ENCODE results near the gene CBARP.
A peak's percentile ranks its signal among the peaks of the same experiment; 100 is the strongest.
"Not testable (repeated sequence)": the region's sequence is repeated elsewhere in the genome, so short reads cannot be mapped to it uniquely, and the experiment has no call there.

The CBARP gene

GRCh38 chr19:1205114-1206099, 32.4 kb downstream of the CBARP start, which contains the start of gene STK11:
Gene STK11 (plus strand): TSS chr19:1205778. CDS start chr19:1206914, 1,136 bp downstream.
- H3K4me3 Mint-ChIP-seq: peak within 1 kb of the TSS; percentile 93
- H3K36me3 Mint-ChIP-seq (ENCODE audit: low read depth): peaks cover 40% of the 10 kb centered on the region
- H3K27me3 Mint-ChIP-seq: no peaks in the 10 kb centered on the region
- peaks cover 41% of the 10 kb centered on the region for H3K4me1 Mint-ChIP-seq (ENCODE audit: low read depth)
- peak within 1 kb of the TSS; percentile 88 for H3K27ac Mint-ChIP-seq
- H3K9me3 Mint-ChIP-seq: no peaks in the 10 kb centered on the region
- intact Hi-C loops (cut with micrococcal nuclease): loop anchor here (1.0 kb wide), 1 partner anchor 8 kb away; no protein-coding TSS in a partner anchor

- H3K4me1 Mint-ChIP-seq (ENCODE audit: low read depth): peaks cover 12% of the 10 kb centered on the region
- H3K27me3 Mint-ChIP-seq; H3K9me3 Mint-ChIP-seq; H3K36me3 Mint-ChIP-seq (ENCODE audit: low read depth); intact Hi-C loops (cut with micrococcal nuclease); H3K4me3 Mint-ChIP-seq; H3K27ac Mint-ChIP-seq: not testable (repeated sequence)
Measured at GRCh38 chr19:1200614-1201013, 37.2 kb downstream of the CBARP start.

DNA sequence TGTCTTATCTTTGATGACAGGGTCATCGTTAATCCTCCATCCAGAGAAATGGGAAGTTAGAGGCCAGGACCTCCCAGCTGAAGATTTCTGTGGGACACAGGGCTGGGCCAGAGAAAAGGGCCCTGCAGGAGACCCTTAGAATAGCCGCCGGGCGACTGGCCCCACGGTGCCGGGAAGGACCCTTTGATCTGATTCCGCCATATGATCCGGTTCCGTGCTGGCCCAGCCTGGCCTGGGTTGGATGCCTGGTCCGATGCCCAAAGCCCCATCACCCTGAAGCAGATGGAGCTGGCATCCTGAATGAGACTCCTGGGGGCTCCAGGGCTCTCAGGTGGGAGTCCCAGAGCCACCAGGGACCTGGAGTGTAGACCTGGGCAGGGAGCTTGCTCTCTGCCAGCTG, 38.3 kb downstream of the CBARP start:
- no peak overlapping the region for H3K27ac Mint-ChIP-seq
- intact Hi-C loops (cut with micrococcal nuclease): no loop called here
- peaks cover 12% of the 10 kb centered on the region for H3K4me1 Mint-ChIP-seq (ENCODE audit: low read depth)
- no peaks in the 10 kb centered on the region for H3K36me3 Mint-ChIP-seq (ENCODE audit: low read depth)
- H3K4me3 Mint-ChIP-seq: no peak overlapping the region
- no peaks in the 10 kb centered on the region for H3K9me3 Mint-ChIP-seq
- H3K27me3 Mint-ChIP-seq: no peaks in the 10 kb centered on the region

- Mint-ChIP-seq H3K9me3 (no peaks in the 10 kb centered on the region), H3K27me3 (peaks cover 2% of the 10 kb centered on the region), H3K36me3 (ENCODE audit: low read depth) (no peaks in the 10 kb centered on the region), H3K27ac (peak overlapping the region; percentile 75), H3K4me1 (ENCODE audit: low read depth) (peaks cover 33% of the 10 kb centered on the region), H3K4me3 (no peak overlapping the region)
- intact Hi-C loops (cut with micrococcal nuclease): no loop called here
Measured at GRCh38 chr19:1189419-1189818, 48.4 kb downstream of the CBARP start.

GRCh38 chr19:1183543-1184172, 54.1 kb downstream of the CBARP start:
- Mint-ChIP-seq H3K27me3 (no peaks in the 10 kb centered on the region), H3K4me3 (no peak overlapping the region), H3K9me3 (no peaks in the 10 kb centered on the region), H3K4me1 (ENCODE audit: low read depth) (peaks cover 64% of the 10 kb centered on the region), H3K36me3 (ENCODE audit: low read depth) (no peaks in the 10 kb centered on the region), H3K27ac (no peak overlapping the region)
- intact Hi-C loops (cut with micrococcal nuclease): no loop called here

GRCh38 chr19:1182727-1183126, 55.1 kb downstream of the CBARP start:
- intact Hi-C loops (cut with micrococcal nuclease): no loop called here
- Mint-ChIP-seq H3K27me3 (no peaks in the 10 kb centered on the region), H3K4me1 (ENCODE audit: low read depth) (peaks cover 69% of the 10 kb centered on the region), H3K36me3 (ENCODE audit: low read depth) (no peaks in the 10 kb centered on the region), H3K9me3 (no peaks in the 10 kb centered on the region), H3K27ac (no peak overlapping the region), H3K4me3 (no peak overlapping the region)

GRCh38 chr19:1182068-1182467, 55.7 kb downstream of the CBARP start:
- Mint-ChIP-seq H3K27me3 (no peaks in the 10 kb centered on the region), H3K4me3 (no peak overlapping the region), H3K27ac (peak overlapping the region; percentile 86), H3K36me3 (ENCODE audit: low read depth) (no peaks in the 10 kb centered on the region), H3K4me1 (ENCODE audit: low read depth) (peaks cover 76% of the 10 kb centered on the region), H3K9me3 (no peaks in the 10 kb centered on the region)
- intact Hi-C loops (cut with micrococcal nuclease): no loop called here

GRCh38 chr19:1181606-1182005, 56.2 kb downstream of the CBARP start:
- Mint-ChIP-seq H3K36me3 (ENCODE audit: low read depth) (no peaks in the 10 kb centered on the region), H3K27me3 (no peaks in the 10 kb centered on the region), H3K4me3 (peak overlapping the region; percentile 73), H3K4me1 (ENCODE audit: low read depth) (peaks cover 80% of the 10 kb centered on the region), H3K9me3 (no peaks in the 10 kb centered on the region), H3K27ac (peak overlapping the region; percentile 86)
- intact Hi-C loops (cut with micrococcal nuclease): no loop called here

Data from dendritic cell treated with granulocyte-macrophage colony-stimulating factor and Interleukin-4, amounts not matched to agents 40 ng/mL and 50 ng/mL, for 4 days (primary cell).